ENCODE results near the gene TRAF7. TPM values are rescaled to one million over a fixed set of nuclear protein-coding genes. Genes with fewer than 3 reads are reported as not detected.

The TRAF7 gene
- total RNA-seq, 1 donor from 2014 or later, result 82.2 TPM

GRCh38 chr16:2207872-2208271 lies 52.3 kb downstream of the TRAF7 start:
- H3K36me3 Mint-ChIP-seq (ENCODE audit: low read depth), result peaks cover 5% of the 10 kb centered on the region
- H3K27ac Mint-ChIP-seq (ENCODE audit: unreplicated experiment), result no peak overlapping the region
- H3K27me3 Mint-ChIP-seq (ENCODE audit: low read depth), result peaks cover 2% of the 10 kb centered on the region
- peak overlapping the region; percentile 87 for H3K4me3 Mint-ChIP-seq
- DNase-seq (ENCODE audit: low read depth, low spot score), result no peak
- H3K9me3 Mint-ChIP-seq, result no peaks in the 10 kb centered on the region
- TF ChIP-seq, protein P1, sequence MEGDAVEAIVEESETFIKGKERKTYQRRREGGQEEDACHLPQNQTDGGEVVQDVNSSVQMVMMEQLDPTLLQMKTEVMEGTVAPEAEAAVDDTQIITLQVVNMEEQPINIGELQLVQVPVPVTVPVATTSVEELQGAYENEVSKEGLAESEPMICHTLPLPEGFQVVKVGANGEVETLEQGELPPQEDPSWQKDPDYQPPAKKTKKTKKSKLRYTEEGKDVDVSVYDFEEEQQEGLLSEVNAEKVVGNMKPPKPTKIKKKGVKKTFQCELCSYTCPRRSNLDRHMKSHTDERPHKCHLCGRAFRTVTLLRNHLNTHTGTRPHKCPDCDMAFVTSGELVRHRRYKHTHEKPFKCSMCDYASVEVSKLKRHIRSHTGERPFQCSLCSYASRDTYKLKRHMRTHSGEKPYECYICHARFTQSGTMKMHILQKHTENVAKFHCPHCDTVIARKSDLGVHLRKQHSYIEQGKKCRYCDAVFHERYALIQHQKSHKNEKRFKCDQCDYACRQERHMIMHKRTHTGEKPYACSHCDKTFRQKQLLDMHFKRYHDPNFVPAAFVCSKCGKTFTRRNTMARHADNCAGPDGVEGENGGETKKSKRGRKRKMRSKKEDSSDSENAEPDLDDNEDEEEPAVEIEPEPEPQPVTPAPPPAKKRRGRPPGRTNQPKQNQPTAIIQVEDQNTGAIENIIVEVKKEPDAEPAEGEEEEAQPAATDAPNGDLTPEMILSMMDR (conservative IDR thresholded peaks at IDR 0.05), result no peak
- peaks cover 37% of the 10 kb centered on the region for H3K4me1 Mint-ChIP-seq

GRCh38 chr16:2208308-2208707 lies 52.7 kb downstream of the TRAF7 start:
- Mint-ChIP-seq H3K4me1 (peaks cover 42% of the 10 kb centered on the region), H3K9me3 (no peaks in the 10 kb centered on the region), H3K4me3 (peak overlapping the region; percentile 87), H3K36me3 (ENCODE audit: low read depth) (peaks cover 7% of the 10 kb centered on the region), H3K27ac (ENCODE audit: unreplicated experiment) (no peak overlapping the region), H3K27me3 (ENCODE audit: low read depth) (peaks cover 4% of the 10 kb centered on the region)
- no peak for DNase-seq (ENCODE audit: low read depth, low spot score)
- TF ChIP-seq, protein P1 (conservative IDR thresholded peaks at IDR 0.05), result no peak

DNA sequence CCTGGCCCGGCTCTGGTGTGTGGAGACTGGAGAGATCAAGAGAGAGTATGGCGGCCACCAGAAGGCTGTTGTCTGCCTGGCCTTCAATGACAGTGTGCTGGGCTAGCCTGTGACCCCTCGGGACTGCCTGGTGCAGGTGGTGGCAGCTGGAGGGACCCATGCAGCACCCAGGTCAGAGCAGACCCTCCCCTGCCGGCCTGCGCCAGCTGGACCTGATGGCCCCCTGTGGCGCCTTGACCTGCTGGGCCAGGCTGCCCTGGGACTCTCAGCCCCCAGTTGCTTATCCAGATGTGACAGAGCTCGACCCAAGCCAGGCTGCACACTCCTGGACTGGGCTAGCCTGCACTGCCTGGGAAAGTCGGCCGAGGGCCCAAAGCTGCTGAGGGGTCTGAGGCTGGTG lies 53.2 kb downstream of the TRAF7 start:
- no peak overlapping the region for H3K27ac Mint-ChIP-seq (ENCODE audit: unreplicated experiment)
- no peaks in the 10 kb centered on the region for H3K9me3 Mint-ChIP-seq
- TF ChIP-seq, protein P1 (conservative IDR thresholded peaks at IDR 0.05), result no peak
- peaks cover 9% of the 10 kb centered on the region for H3K36me3 Mint-ChIP-seq (ENCODE audit: low read depth)
- H3K27me3 Mint-ChIP-seq (ENCODE audit: low read depth), result peaks cover 5% of the 10 kb centered on the region
- H3K4me1 Mint-ChIP-seq, result peaks cover 42% of the 10 kb centered on the region
- H3K4me3 Mint-ChIP-seq, result no peak overlapping the region
- DNase-seq (ENCODE audit: low read depth, low spot score), result no peak

GRCh38 chr16:2209258-2210008 lies 53.9 kb downstream of the TRAF7 start:
- no peaks in the 10 kb centered on the region for H3K9me3 Mint-ChIP-seq
- no peak overlapping the region for H3K4me3 Mint-ChIP-seq
- H3K4me1 Mint-ChIP-seq, result peaks cover 40% of the 10 kb centered on the region

DNA sequence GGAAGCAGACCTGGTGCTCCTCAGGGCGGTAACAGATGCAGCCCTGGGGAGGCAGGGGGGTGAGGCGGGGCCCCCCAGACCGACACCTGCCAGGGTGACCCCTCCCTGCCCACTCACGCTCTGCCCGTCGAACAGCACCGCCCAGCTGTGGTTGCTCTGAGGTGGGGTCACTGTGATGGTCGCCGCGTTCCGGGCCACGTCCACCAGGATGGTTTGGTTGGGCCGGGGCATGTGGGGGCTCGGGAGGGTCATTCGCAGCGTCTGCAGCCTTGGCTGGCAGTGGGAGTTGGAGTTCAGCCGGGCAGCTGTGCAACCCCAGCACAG lies 54.4 kb downstream of the TRAF7 start:
- peaks cover 36% of the 10 kb centered on the region for H3K4me1 Mint-ChIP-seq
- DNase-seq (ENCODE audit: low read depth, low spot score), result no peak
- peaks cover 9% of the 10 kb centered on the region for H3K36me3 Mint-ChIP-seq (ENCODE audit: low read depth)
- H3K4me3 Mint-ChIP-seq, result no peak overlapping the region
- TF ChIP-seq, protein P1 (conservative IDR thresholded peaks at IDR 0.05), result no peak
- peaks cover 8% of the 10 kb centered on the region for H3K27me3 Mint-ChIP-seq (ENCODE audit: low read depth)
- no peaks in the 10 kb centered on the region for H3K9me3 Mint-ChIP-seq
- H3K27ac Mint-ChIP-seq (ENCODE audit: unreplicated experiment), result no peak overlapping the region

More at GRCh38 chr16:2209258-2210008, 53.9 kb downstream of the TRAF7 start:
- DNase-seq (ENCODE audit: low read depth, low spot score), result no peak
- H3K36me3 Mint-ChIP-seq (ENCODE audit: low read depth), result peaks cover 9% of the 10 kb centered on the region
- TF ChIP-seq, protein P1 (conservative IDR thresholded peaks at IDR 0.05), result no peak
- no peak overlapping the region for H3K27ac Mint-ChIP-seq (ENCODE audit: unreplicated experiment)
- peaks cover 5% of the 10 kb centered on the region for H3K27me3 Mint-ChIP-seq (ENCODE audit: low read depth)
